HG03139 (cell line): ENCODE results near the gene RNF144B.

Experiments
- ATAC-seq: cut with Tn5 transposase; IDR thresholded peaks from one replicate; pipeline ENCODE4 v1.9.1; 2021; ENCODE audit not compliant: unreplicated experiment

The RNF144B gene

GRCh38 chr6:18477301-18477941, 90.3 kb downstream of the RNF144B start:
- ATAC-seq = no peak

DNA sequence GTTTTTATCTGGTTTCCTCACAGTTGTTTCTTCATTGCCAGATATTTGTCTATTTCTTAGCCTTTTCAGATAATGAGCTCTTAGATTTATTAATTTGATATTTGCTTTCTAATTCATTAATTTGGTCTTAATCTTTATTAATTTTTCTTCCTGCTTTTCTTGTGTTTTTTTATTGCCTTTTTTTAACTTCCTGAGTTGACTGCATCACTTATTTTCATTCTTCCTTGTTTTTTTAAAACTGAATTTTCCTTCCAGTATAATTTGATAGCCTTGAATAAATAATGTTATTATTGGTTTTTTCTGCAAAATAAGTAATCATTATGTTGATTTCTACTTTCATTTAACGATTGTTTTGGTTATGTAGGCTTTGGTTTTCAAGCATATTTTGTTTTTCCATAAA, 91.5 kb downstream of the RNF144B start:
- no peak for ATAC-seq

- ATAC-seq = no peak
Measured at GRCh38 chr6:18481870-18482269, 94.7 kb downstream of the RNF144B start.

DNA sequence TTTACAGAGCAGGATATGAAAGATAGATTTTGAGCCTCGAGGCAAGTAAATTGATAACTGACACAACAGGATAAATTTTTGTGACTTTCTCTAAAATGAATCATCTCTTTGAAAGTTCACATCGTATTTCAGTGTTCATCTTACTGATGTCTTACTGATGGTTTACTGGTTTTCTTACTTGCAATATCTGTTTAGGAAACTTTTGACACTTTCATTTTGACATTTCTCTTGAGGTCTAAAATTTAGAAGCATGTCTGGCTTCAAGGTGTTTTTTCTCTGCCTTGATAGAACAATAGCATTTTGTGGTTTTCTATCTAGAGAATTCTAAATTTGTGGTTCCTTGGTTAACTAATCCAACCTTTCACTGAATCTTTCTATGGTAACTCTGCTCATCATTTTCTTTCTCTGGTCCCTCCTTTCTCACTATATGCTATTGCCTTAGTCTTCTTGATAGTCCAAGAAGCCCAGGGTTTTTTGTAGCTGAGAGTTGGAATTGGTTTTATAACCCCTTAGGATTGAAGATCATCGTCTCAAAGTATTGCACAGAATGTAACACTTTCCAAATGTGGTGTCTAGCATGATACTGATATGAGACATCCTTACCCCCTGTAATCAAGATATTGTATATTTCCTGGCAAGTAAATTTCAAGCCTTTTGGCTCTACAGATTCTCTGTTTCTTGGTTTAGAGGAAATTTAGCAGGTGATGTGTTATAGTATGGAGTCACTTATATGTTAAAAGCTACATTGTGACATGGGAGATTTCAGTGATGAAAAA, 98.7 kb downstream of the RNF144B start:
- ATAC-seq = no peak

DNA sequence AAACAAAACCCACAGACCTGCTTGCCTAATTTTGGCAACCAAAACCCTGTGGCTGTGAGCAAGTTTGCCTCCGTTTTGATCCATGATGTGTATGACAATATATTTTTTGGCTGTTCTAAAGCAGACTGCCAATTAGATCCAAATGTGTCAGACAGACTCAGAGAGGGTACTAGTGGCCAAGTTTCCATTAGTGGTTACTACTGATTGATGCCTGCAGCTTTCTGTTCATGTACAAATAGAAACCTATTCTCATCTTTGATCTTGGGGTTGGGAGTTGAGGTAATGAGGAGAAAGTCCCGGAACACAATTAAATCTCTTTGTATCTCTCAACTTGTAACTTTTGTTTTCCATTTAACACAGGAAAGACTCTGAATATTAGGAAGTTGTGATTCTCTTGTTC, 100.9 kb downstream of the RNF144B start:
- no peak for ATAC-seq

GRCh38 chr6:18488526-18489270, 101.5 kb downstream of the RNF144B start:
- ATAC-seq = no peak

DNA sequence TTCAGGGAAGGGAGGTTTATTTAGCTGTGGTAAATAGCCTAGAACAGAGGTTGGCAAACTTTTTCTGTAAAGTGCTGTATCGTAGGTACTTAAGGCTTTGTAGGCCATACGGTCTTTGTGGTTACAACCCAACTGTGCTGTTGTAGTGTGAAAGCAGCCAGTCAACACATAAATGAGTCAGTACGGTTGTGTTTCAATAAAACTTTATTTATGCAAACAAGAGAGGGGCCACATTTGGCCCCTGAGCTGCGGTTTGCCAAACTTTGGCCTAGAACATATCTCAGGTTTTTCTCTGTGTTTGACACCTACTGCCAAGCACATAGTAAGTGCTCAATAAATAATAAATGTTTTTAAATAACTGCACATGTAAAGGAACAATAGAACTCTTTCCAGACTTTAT, 102.2 kb downstream of the RNF144B start:
- no peak for ATAC-seq

- no peak for ATAC-seq
Measured at GRCh38 chr6:18491308-18492045, 104.3 kb downstream of the RNF144B start.

DNA sequence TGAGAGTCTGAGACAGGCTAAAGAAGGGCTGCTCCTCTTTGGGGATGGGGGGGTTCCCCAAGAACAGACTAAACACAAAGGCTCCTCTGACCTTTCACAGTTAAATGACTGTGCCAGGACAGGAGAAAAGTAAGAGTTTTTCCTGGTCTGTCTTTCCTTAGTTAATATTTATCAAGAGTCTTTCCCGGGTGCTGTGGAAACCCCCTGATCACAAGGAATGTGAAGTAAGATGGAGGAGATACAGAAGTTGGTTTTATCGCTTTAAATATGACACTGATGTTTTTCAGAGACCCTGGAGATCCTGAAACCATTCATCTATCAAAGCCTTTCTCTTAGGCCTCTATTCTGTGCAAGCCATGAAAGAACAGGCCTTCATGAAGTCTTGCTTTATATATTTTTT, 105.8 kb downstream of the RNF144B start:
- no peak for ATAC-seq

GRCh38 chr6:18493382-18493891, 106.3 kb downstream of the RNF144B start:
- ATAC-seq = no peak

DNA sequence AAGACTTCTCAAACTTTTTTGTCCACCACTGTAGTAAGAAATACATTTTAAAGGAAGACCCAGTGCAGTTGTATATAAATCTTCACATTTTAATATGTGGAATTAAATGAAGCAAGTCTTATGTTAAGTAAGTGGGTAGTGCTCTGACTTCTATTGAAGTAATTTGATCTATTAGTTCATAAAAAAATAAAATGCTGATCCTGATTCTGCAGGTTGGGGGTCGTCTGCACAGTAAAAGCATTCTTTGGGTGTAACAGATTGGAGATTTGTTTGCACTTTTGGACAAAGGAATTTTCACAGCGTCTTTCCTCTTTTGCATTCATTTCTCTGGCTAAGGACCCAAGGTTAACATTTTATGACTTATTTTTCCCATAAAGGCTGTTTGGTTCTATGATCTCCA, 106.8 kb downstream of the RNF144B start:
- no peak for ATAC-seq

GRCh38 chr6:18495236-18495635, 108.1 kb downstream of the RNF144B start:
- no peak for ATAC-seq

GRCh38 chr6:18496462-18496861, 109.3 kb downstream of the RNF144B start:
- no peak for ATAC-seq

DNA sequence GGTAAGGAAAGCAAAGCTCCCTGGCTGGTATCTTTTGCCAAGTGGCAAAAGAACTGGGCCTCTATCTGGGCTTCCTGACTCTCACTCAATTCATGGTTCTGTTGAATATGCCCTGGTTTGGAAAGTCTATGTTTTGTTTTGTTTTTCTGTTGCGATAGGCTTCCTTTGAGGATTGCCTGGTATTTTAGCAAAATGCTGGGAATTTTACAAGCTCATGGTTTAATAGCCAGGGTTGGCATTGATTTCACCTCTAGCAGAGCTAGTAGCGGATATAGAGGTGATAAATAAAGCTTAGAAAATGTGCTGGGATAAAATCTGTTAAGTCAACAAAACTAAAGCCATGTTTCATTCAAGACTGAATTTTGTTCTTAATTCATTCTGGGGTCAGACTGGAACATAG, 109.9 kb downstream of the RNF144B start:
- no peak for ATAC-seq

DNA sequence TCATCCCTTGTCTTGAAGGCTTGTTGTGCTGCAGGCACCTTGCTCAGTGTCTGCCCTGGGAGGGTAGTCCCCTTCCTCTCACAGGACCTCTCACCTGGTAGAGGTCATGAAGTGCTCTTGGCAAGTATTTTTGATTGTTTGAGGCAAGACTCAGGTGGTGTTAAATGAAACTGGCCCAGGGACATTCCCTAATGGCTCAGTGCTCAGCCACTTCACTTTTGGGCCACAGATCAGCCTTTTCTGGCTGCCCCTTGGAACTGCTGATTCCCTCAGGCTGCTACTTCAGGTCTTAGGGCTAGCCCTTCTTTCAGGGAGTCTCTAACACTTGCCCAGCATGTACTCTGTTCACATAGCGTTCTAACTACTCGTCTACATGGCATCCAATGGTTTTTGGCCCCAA, 111.3 kb downstream of the RNF144B start:
- no peak for ATAC-seq

- no peak for ATAC-seq
Measured at GRCh38 chr6:18500921-18501662, 113.9 kb downstream of the RNF144B start.

GRCh38 chr6:18501663-18502013, 114.5 kb downstream of the RNF144B start:
- ATAC-seq = no peak

DNA sequence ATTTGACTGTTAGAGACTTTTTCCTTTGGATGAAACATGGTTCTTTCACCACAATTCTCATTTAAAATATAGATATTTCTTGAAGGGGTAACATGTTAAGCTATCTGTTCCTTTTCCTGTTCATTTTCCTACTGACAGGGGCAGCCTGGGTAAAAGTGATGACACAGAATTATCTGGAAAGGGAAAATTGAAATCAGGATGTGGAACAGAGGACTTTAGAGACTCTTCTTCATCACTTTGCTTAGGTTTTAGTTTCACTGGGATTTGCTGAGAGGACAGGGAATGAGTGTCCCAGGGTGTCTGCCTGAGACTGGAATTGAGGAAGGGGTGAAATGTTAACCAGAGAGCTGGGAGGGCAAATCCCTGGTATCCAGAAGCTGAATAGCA, 116.0 kb downstream of the RNF144B start:
- ATAC-seq = no peak

GRCh38 chr6:18503593-18504231, 116.6 kb downstream of the RNF144B start:
- peak; percentile 67 for ATAC-seq

DNA sequence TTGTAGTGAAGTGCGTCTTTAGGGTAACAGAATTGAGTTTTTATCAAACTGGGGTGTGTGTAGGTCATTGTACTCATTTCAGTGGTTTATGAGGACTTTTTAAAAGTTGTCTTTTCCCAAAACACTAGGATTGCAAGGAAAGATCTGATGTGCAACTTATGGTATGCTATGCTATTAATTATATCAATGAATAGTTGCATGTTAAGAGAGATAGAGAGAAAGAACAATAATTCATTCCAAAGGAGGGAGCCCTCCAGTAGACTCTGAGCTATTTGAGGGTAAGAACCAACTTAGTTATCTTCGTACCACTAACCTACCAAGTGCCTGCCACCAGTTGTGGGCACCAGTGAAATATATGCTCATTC, 117.1 kb downstream of the RNF144B start:
- no peak for ATAC-seq
